GM23248 (cell line): ENCODE data around the gene GPX3. TPM values are rescaled to one million over a fixed set of nuclear protein-coding genes. Genes with fewer than 3 reads are reported as not detected.

Source experiments
- DNase-seq: peaks from one replicate; pipeline ENCODE4 v3.0.0-alpha.2; 2015
- H2AFZ ChIP-seq: fragments of 200-600 bp; sonication (generic); 2 replicates; pipeline ENCODE4 v1.6.1; 2016; ENCODE audit warnings: antibody characterized with exemption
- H3F3A ChIP-seq: fragments of 200-600 bp; sonication (generic); 2 replicates; pipeline ENCODE4 v1.6.1; 2016; ENCODE audit warnings: mild to moderate bottlenecking, antibody characterized with exemption, mixed run types; ENCODE audit not compliant: insufficient read depth
- H3K27ac ChIP-seq: fragments of 200-600 bp; sonication (generic); 2 replicates; pipeline ENCODE4 v1.5.1; 2016; ENCODE audit warnings: mild to moderate bottlenecking
- H3K27me3 ChIP-seq: fragments of 200-600 bp; sonication (generic); replicated peaks from 2 replicates; pipeline ENCODE4 v1.6.1; 2016; ENCODE audit warnings: mild to moderate bottlenecking; ENCODE audit not compliant: insufficient read depth
- H3K36me3 ChIP-seq: fragments of 200-600 bp; sonication (generic); 2 replicates; pipeline ENCODE4 v1.6.1; 2016; ENCODE audit warnings: low read depth, mild to moderate bottlenecking
- H3K4me1 ChIP-seq: fragments of 200-600 bp; sonication (generic); 2 replicates; pipeline ENCODE4 v1.6.1; 2016; ENCODE audit warnings: mild to moderate bottlenecking; ENCODE audit not compliant: insufficient read depth
- H3K4me2 ChIP-seq: fragments of 200-600 bp; sonication (generic); one replicate; pipeline ENCODE4 v1.6.1; 2016; ENCODE audit warnings: mild to moderate bottlenecking; ENCODE audit not compliant: unreplicated experiment
- H3K4me3 ChIP-seq: fragments of 200-600 bp; sonication (generic); 2 replicates; pipeline ENCODE4 v1.5.1; 2016; ENCODE audit warnings: mild to moderate bottlenecking
- H3K79me2 ChIP-seq: fragments of 200-600 bp; sonication (generic); 2 replicates; pipeline ENCODE4 v1.6.1; 2016; ENCODE audit warnings: mild to moderate bottlenecking; ENCODE audit not compliant: insufficient read depth
- H3K9ac ChIP-seq: fragments of 200-600 bp; sonication (generic); 2 replicates; pipeline ENCODE4 v1.6.1; 2016; ENCODE audit warnings: mild to moderate bottlenecking
- H3K9me2 ChIP-seq: fragments of 200-600 bp; sonication (generic); 2 replicates; pipeline ENCODE4 v1.6.1; 2016; ENCODE audit warnings: mixed run types, mild to moderate bottlenecking, moderate library complexity; ENCODE audit not compliant: insufficient read depth
- H3K9me3 ChIP-seq: fragments of 200-600 bp; sonication (generic); one replicate; pipeline ENCODE4 v1.6.1; 2017; ENCODE audit warnings: low read depth
- H4K20me1 ChIP-seq: fragments of 200-600 bp; sonication (generic); 2 replicates; pipeline ENCODE4 v1.6.0; 2016; ENCODE audit not compliant: insufficient read depth
- EZH2 ChIP-seq: fragments of 200-600 bp; sonication (generic); IDR thresholded peaks from 2 replicates; pipeline ENCODE4 v1.6.1; 2018; ENCODE audit warnings: antibody characterized with exemption, mild to moderate bottlenecking; ENCODE audit not compliant: insufficient read depth, poor library complexity, severe bottlenecking
- EZH2phosphoT487 ChIP-seq: fragments of 200-600 bp; sonication (generic); IDR thresholded peaks from 2 replicates; pipeline ENCODE4 v1.6.1; 2018; ENCODE audit warnings: antibody characterized with exemption, moderate library complexity, mild to moderate bottlenecking, low read depth; ENCODE audit not compliant: insufficient read depth
- WGBS, 2 experiments: methylation state at CpG; one replicate each; pipeline ENCODE4 v1.1.6; 2015 to 2017; ENCODE audit warnings: low lambda C conversion rate in 2 of 2, low coverage in 1 of 2; ENCODE audit errors: missing lambda C conversion rate in 2 of 2; 5-methylcytosine and 5-hydroxymethylcytosine counted together
- in situ Hi-C: fragments of 300-500 bp; cut with MboI; formaldehyde crosslinking; loops from 2 replicates; pipeline ENCODE4 v1.15.0; 2020
- polyA plus RNA-seq: library from polyadenylated mRNA; unstranded; fragments of >200 nt; fragmentation: Nextera tagmentation; extraction: Ambion mirVana; gene quantifications from 2 replicates; pipeline ENCODE4 v1.2.1, GENCODE V29; 2016
- total RNA-seq: library from RNA; depleted of rRNA; stranded (reverse); fragments of >200 nt; shearing (Covaris generic); gene quantifications from 2 replicates; pipeline ENCODE4 v1.2.3, GENCODE V29; 2014

Gene GPX3
- total and polyA plus RNA-seq, 2 experiments from 2014 or later, result 3.0 to 4.2 TPM

GRCh38 chr5:150992705-150993104, 27.7 kb upstream of the GPX3 start:
- no peak for DNase-seq
- Histone ChIP-seq H3K79me2 (no peaks in the 10 kb centered on the region), H2AFZ (no peak overlapping the region), H3K4me2 (no peak overlapping the region), H4K20me1 (no peaks in the 10 kb centered on the region), H3K4me3 (no peak overlapping the region), H3K27ac (no peak overlapping the region), H3K36me3 (no peaks in the 10 kb centered on the region), H3K27me3 (no peaks in the 10 kb centered on the region), H3K4me1 (no peaks in the 10 kb centered on the region), H3K9me3 (no peaks in the 10 kb centered on the region), H3F3A (no peaks in the 10 kb centered on the region), H3K9me2 (no peaks in the 10 kb centered on the region), H3K9ac (no peak overlapping the region)
- no peak for TF ChIP-seq EZH2phosphoT487
- no peak for TF ChIP-seq EZH2
- in situ Hi-C loops, result no loop called here
- WGBS, 2 experiments, result 73 to 80% methylated on average over 6 of the region's 6 CpGs

GRCh38 chr5:150993422-150993821, 27.0 kb upstream of the GPX3 start:
- no peak for DNase-seq
- Histone ChIP-seq H3K9me2 (no peaks in the 10 kb centered on the region), H2AFZ (no peak overlapping the region), H3K27me3 (no peaks in the 10 kb centered on the region), H3K36me3 (no peaks in the 10 kb centered on the region), H3K4me3 (no peak overlapping the region), H3F3A (no peaks in the 10 kb centered on the region), H3K27ac (no peak overlapping the region), H3K9ac (no peak overlapping the region), H3K79me2 (no peaks in the 10 kb centered on the region), H3K4me2 (no peak overlapping the region), H3K9me3 (no peaks in the 10 kb centered on the region), H3K4me1 (no peaks in the 10 kb centered on the region), H4K20me1 (no peaks in the 10 kb centered on the region)
- in situ Hi-C loops, result no loop called here
- 73 to 82% methylated on average over 2 of the region's 2 CpGs for whole genome bisulfite sequencing, 2 experiments
- TF ChIP-seq EZH2, result no peak
- TF ChIP-seq EZH2phosphoT487, result no peak

- in situ Hi-C loops, result no loop called here
- Histone ChIP-seq H3K9ac (no peak overlapping the region), H3K27ac (no peak overlapping the region), H2AFZ (no peak overlapping the region), H4K20me1 (no peaks in the 10 kb centered on the region), H3K9me2 (no peaks in the 10 kb centered on the region), H3F3A (no peaks in the 10 kb centered on the region), H3K4me2 (no peak overlapping the region), H3K9me3 (no peaks in the 10 kb centered on the region), H3K27me3 (no peaks in the 10 kb centered on the region), H3K36me3 (no peaks in the 10 kb centered on the region), H3K4me3 (no peak overlapping the region), H3K4me1 (no peaks in the 10 kb centered on the region), H3K79me2 (no peaks in the 10 kb centered on the region)
- TF ChIP-seq EZH2, result no peak
- TF ChIP-seq EZH2phosphoT487, result no peak
- no peak for DNase-seq
- WGBS, 2 experiments, result 33 to 58% methylated on average over 1 of the region's 1 CpG
Measured at GRCh38 chr5:150993826-150994412, 26.5 kb upstream of the GPX3 start.

GRCh38 chr5:150999704-151000442, 20.5 kb upstream of the GPX3 start:
- no peak overlapping the region for H3K4me3 ChIP-seq

More at GRCh38 chr5:150999704-151000442, 20.5 kb upstream of the GPX3 start:
- H2AFZ ChIP-seq, result no peak overlapping the region
- no peaks in the 10 kb centered on the region for H3K4me1 ChIP-seq
- H3K36me3 ChIP-seq, result no peaks in the 10 kb centered on the region
- DNase-seq, result no peak
- no peaks in the 10 kb centered on the region for H3K79me2 ChIP-seq
- H3K9me3 ChIP-seq, result no peaks in the 10 kb centered on the region
- TF ChIP-seq EZH2phosphoT487 (no peak), EZH2 (no peak)
- WGBS, 2 experiments, result 5 to 9% methylated on average over 7 of the region's 7 CpGs
- H3K4me2 ChIP-seq, result no peak overlapping the region
- H3K9me2 ChIP-seq, result no peaks in the 10 kb centered on the region
- H3K9ac ChIP-seq, result no peak overlapping the region
- in situ Hi-C loops, result no loop called here
- no peaks in the 10 kb centered on the region for H3K27me3 ChIP-seq
- H3F3A ChIP-seq, result no peaks in the 10 kb centered on the region
- H3K27ac ChIP-seq, result no peak overlapping the region
- no peaks in the 10 kb centered on the region for H4K20me1 ChIP-seq
